WTC11 (cell line): ENCODE data around the gene OLFM3.

ENCODE experiments used
- ATF2 ChIP-seq: sonication (generic); formaldehyde crosslinking; IDR thresholded peaks from 2 replicates; pipeline ENCODE4 v1.8.1; 2022; ENCODE audit warnings: low read depth, missing genetic modification reagents, borderline replicate concordance
- CBFB ChIP-seq: sonication (generic); formaldehyde crosslinking; IDR thresholded peaks from 2 replicates; pipeline ENCODE4 v1.8.1; 2022; ENCODE audit warnings: mild to moderate bottlenecking, low read depth, missing genetic modification reagents
- CTCF ChIP-seq: fragments of 200-600 bp; IDR thresholded peaks from 2 replicates; pipeline ENCODE4 v1.8.0; 2022; ENCODE audit warnings: antibody characterized with exemption
- ESRRA ChIP-seq: sonication (generic); formaldehyde crosslinking; IDR thresholded peaks from 2 replicates; pipeline ENCODE4 v1.8.1; 2022; ENCODE audit warnings: mild to moderate bottlenecking, missing genetic modification reagents, borderline replicate concordance
- GABPB1 ChIP-seq: sonication (generic); formaldehyde crosslinking; IDR thresholded peaks from 2 replicates; pipeline ENCODE4 v1.8.1; 2023; ENCODE audit warnings: mild to moderate bottlenecking, missing genetic modification reagents
- HMGXB4 ChIP-seq: sonication (generic); formaldehyde crosslinking; IDR thresholded peaks from 2 replicates; pipeline ENCODE4 v1.8.1; 2023; ENCODE audit warnings: mild to moderate bottlenecking, moderate library complexity, missing genetic modification reagents
- MAX ChIP-seq: sonication (generic); formaldehyde crosslinking; IDR thresholded peaks from 2 replicates; pipeline ENCODE4 v1.8.0; 2022; ENCODE audit warnings: mild to moderate bottlenecking, missing genetic modification reagents
- NFE2L1 ChIP-seq: sonication (generic); formaldehyde crosslinking; IDR thresholded peaks from 2 replicates; pipeline ENCODE4 v1.8.1; 2023; ENCODE audit warnings: missing genetic modification reagents
- SMAD4 ChIP-seq: sonication (generic); formaldehyde crosslinking; IDR thresholded peaks from 2 replicates; pipeline ENCODE4 v1.8.0; 2022; ENCODE audit warnings: mild to moderate bottlenecking, missing genetic modification reagents
- SP1 ChIP-seq: sonication (generic); formaldehyde crosslinking; conservative IDR thresholded peaks from 2 replicates; pipeline ENCODE4 v1.8.1; 2022; ENCODE audit warnings: missing genetic modification reagents
- STAT6 ChIP-seq: sonication (generic); formaldehyde crosslinking; conservative IDR thresholded peaks from 2 replicates; pipeline ENCODE4 v1.8.1; 2023; ENCODE audit warnings: mild to moderate bottlenecking, low read depth, missing genetic modification reagents, moderate library complexity
- ZBTB43 ChIP-seq: sonication (generic); formaldehyde crosslinking; IDR thresholded peaks from 2 replicates; pipeline ENCODE4 v1.8.1; 2023; ENCODE audit warnings: mild to moderate bottlenecking, missing genetic modification reagents
- ZNF219 ChIP-seq: sonication (generic); formaldehyde crosslinking; IDR thresholded peaks from 2 replicates; pipeline ENCODE4 v1.8.0; 2023; ENCODE audit warnings: missing genetic modification reagents, mild to moderate bottlenecking, borderline replicate concordance
- ZNF281 ChIP-seq: sonication (generic); formaldehyde crosslinking; IDR thresholded peaks from 2 replicates; pipeline ENCODE4 v1.8.0; 2023; ENCODE audit warnings: mild to moderate bottlenecking, missing genetic modification reagents

- TF ChIP-seq MAX (CRISPR knock-in tag) (no peak), CTCF (no peak), NFE2L1 (CRISPR knock-in tag) (no peak), ESRRA (CRISPR knock-in tag) (no peak), HMGXB4 (no peak), STAT6 (no peak), SP1 (CRISPR knock-in tag) (no peak), ZNF281 (CRISPR knock-in tag) (no peak), ZNF219 (CRISPR knock-in tag) (no peak), ATF2 (CRISPR knock-in tag) (no peak), CBFB (CRISPR knock-in tag) (no peak), ZBTB43 (CRISPR knock-in tag) (no peak), SMAD4 (CRISPR knock-in tag) (no peak), GABPB1 (CRISPR knock-in tag) (no peak)
Measured at GRCh38 chr1:101953623-101954022, 43.1 kb downstream of the OLFM3 start.
